Activated T-cell treated with anti-CD3 and anti-CD28 coated beads, Interleukin-2, amount 50 U/mL, for 24 hours (primary cell): ENCODE results near the gene PIP5K1B.

Experiments used
- DNase-seq: peaks from one replicate; pipeline ENCODE4 v3.0.0-alpha.2; 2020
- H3K27ac Mint-ChIP-seq: 2 replicates; pipeline ENCODE4 v1.8.0; 2020; ENCODE audit warnings: mild to moderate bottlenecking, mixed read lengths
- H3K27me3 Mint-ChIP-seq: 2 replicates; pipeline ENCODE4 v1.8.0; 2020; ENCODE audit warnings: mixed read lengths
- H3K36me3 Mint-ChIP-seq: 2 replicates; pipeline ENCODE4 v1.8.0; 2020; ENCODE audit warnings: low read depth, mixed read lengths
- H3K4me1 Mint-ChIP-seq: 2 replicates; pipeline ENCODE4 v1.8.0; 2020; ENCODE audit warnings: low read depth, mixed read lengths
- H3K4me3 Mint-ChIP-seq: 2 replicates; pipeline ENCODE4 v1.8.0; 2020; ENCODE audit warnings: mild to moderate bottlenecking, moderate library complexity, mixed read lengths
- H3K9me3 Mint-ChIP-seq: 2 replicates; pipeline ENCODE4 v1.8.0; 2020; ENCODE audit warnings: mixed read lengths

The PIP5K1B gene

GRCh38 chr9:68704814-68705530 lies at the start of gene PIP5K1B:
TSS of gene PIP5K1B (plus strand) at chr9:68705240. CDS start at chr9:68822615, 117,375 bp downstream.
- H3K27me3 Mint-ChIP-seq: peaks cover 84% of the 10 kb centered on the region
- no peaks in the 10 kb centered on the region for H3K9me3 Mint-ChIP-seq

GRCh38 chr9:68664036-68664435 lies 41.0 kb upstream of the PIP5K1B start:
- Mint-ChIP-seq H3K9me3 (no peaks in the 10 kb centered on the region), H3K27ac (no peak overlapping the region), H3K27me3 (peaks cover 20% of the 10 kb centered on the region), H3K4me3 (no peak overlapping the region), H3K4me1 (no peaks in the 10 kb centered on the region), H3K36me3 (no peaks in the 10 kb centered on the region)
- DNase-seq: no peak

More at GRCh38 chr9:68704814-68705530, at the start of gene PIP5K1B:
- Mint-ChIP-seq H3K27ac (no peak within 1 kb of the TSS), H3K4me1 (peaks cover 24% of the 10 kb centered on the region), H3K36me3 (no peaks in the 10 kb centered on the region), H3K4me3 (peak within 1 kb of the TSS; percentile 83)
- DNase-seq: peak; percentile 69

DNA sequence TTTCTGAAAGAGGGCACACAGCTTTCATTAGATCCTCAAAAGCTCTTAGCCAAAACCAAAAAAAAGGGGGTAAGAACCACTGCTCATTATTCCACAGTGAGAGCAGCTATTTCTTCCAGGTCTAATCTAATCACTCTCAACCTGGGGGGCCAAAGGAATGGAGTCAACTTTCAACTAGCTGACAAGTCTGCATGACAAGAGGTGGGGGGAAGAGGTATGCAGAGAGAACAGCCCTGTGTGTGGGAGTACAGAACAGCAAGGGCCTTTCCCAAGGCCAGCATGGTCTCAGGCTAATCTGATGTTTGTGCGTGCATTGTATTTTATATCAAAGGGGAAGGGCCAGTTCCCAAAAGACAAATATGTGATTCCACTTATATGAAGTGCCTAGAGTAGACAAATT lies 36.9 kb upstream of the PIP5K1B start:
- Mint-ChIP-seq H3K27me3 (peaks cover 2% of the 10 kb centered on the region), H3K4me3 (no peak overlapping the region), H3K27ac (no peak overlapping the region), H3K4me1 (peaks cover 2% of the 10 kb centered on the region), H3K9me3 (no peaks in the 10 kb centered on the region), H3K36me3 (no peaks in the 10 kb centered on the region)
- no peak for DNase-seq

- DNase-seq: no peak
- Mint-ChIP-seq H3K4me1 (peaks cover 2% of the 10 kb centered on the region), H3K9me3 (no peaks in the 10 kb centered on the region), H3K36me3 (no peaks in the 10 kb centered on the region), H3K27ac (no peak overlapping the region), H3K4me3 (no peak overlapping the region), H3K27me3 (peaks cover 4% of the 10 kb centered on the region)
These were observed 35.8 kb upstream of the PIP5K1B start for GRCh38 chr9:68669218-68669617.

- H3K4me3 Mint-ChIP-seq: no peak overlapping the region
- H3K4me1 Mint-ChIP-seq: peaks cover 2% of the 10 kb centered on the region
- H3K36me3 Mint-ChIP-seq: no peaks in the 10 kb centered on the region
- H3K27me3 Mint-ChIP-seq: peaks cover 17% of the 10 kb centered on the region
- no peak overlapping the region for H3K27ac Mint-ChIP-seq
- H3K9me3 Mint-ChIP-seq: no peaks in the 10 kb centered on the region
- DNase-seq: no peak
These were observed 32.8 kb upstream of the PIP5K1B start for GRCh38 chr9:68672215-68672614.

- H3K36me3 Mint-ChIP-seq: no peaks in the 10 kb centered on the region
- H3K27me3 Mint-ChIP-seq: peaks cover 20% of the 10 kb centered on the region
- H3K4me1 Mint-ChIP-seq: peaks cover 2% of the 10 kb centered on the region
- H3K4me3 Mint-ChIP-seq: no peak overlapping the region
- no peaks in the 10 kb centered on the region for H3K9me3 Mint-ChIP-seq
- no peak for DNase-seq
- no peak overlapping the region for H3K27ac Mint-ChIP-seq
These were observed 32.4 kb upstream of the PIP5K1B start for GRCh38 chr9:68672625-68673024.

DNA sequence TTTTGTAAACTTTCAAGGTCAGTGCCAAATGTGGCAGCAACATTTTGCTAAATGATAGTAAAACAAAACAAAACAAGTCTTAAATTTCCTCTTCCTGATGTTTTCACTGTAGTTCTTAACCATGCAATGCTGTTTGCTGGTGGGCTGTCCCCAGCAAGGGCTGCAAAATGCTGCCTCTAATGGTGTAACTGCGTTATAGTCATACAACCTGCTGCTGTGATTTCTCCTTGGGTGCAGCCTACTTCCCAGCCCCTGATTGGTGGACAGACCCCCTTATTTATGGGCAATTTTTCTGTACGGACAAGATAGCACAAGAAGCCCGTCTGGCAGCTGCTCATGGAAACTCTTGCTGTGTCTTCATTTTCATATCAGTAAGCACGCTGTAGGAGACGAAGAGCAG lies 26.6 kb upstream of the PIP5K1B start:
- Mint-ChIP-seq H3K4me3 (no peak overlapping the region), H3K36me3 (no peaks in the 10 kb centered on the region), H3K4me1 (peaks cover 6% of the 10 kb centered on the region), H3K27ac (no peak overlapping the region), H3K27me3 (peaks cover 31% of the 10 kb centered on the region), H3K9me3 (no peaks in the 10 kb centered on the region)
- DNase-seq: no peak

- no peak for DNase-seq
- Mint-ChIP-seq H3K27me3 (peaks cover 33% of the 10 kb centered on the region), H3K4me3 (no peak overlapping the region), H3K36me3 (no peaks in the 10 kb centered on the region), H3K9me3 (no peaks in the 10 kb centered on the region), H3K27ac (no peak overlapping the region), H3K4me1 (peaks cover 15% of the 10 kb centered on the region)
These were observed 21.6 kb upstream of the PIP5K1B start for GRCh38 chr9:68683433-68683832.

DNA sequence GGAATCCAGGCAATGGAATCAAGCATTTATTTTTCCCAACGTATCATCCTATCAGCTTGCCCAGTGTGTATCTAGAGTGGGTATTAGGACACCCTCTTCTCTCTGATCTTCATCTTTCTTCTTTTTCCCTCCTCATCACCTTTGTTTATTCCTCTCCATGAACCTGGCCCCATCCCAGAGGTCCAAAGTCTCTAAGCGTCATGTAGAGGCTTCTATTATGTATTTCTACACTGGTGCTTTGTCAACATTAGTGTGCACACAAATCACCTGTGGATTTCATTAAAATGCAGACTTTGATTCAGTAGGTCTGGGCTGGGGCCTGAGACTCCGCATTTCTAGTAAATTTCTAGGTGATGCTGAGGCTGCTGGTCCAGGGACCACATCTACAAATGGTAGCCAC lies 19.8 kb upstream of the PIP5K1B start:
- Mint-ChIP-seq H3K4me1 (peaks cover 15% of the 10 kb centered on the region), H3K4me3 (no peak overlapping the region), H3K9me3 (no peaks in the 10 kb centered on the region), H3K27ac (no peak overlapping the region), H3K36me3 (no peaks in the 10 kb centered on the region), H3K27me3 (peaks cover 39% of the 10 kb centered on the region)
- no peak for DNase-seq

DNA sequence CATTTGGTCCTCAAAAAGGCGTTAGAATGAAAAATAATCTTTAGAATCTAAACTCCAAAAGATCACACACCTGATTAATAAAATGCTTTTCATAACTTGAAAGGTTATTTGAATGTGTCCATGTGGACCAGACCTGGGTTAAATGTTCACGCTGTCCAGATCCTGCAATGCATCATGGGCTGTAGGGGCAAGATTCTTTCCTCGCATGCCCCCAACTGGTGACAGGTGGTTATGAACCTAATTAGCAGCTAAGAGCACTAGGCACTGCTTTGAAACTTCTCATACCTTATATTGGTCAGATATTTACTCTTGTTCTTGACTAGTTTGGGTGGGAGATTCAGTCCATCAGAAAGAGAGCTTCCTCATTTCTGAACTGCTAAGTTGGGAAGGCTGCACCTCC lies 19.3 kb upstream of the PIP5K1B start:
- no peaks in the 10 kb centered on the region for H3K36me3 Mint-ChIP-seq

GRCh38 chr9:68690088-68690487 lies 15.0 kb upstream of the PIP5K1B start:
- H3K27me3 Mint-ChIP-seq: peaks cover 48% of the 10 kb centered on the region
- H3K9me3 Mint-ChIP-seq: no peaks in the 10 kb centered on the region
- H3K36me3 Mint-ChIP-seq: no peaks in the 10 kb centered on the region
- no peak overlapping the region for H3K4me3 Mint-ChIP-seq
- no peaks in the 10 kb centered on the region for H3K4me1 Mint-ChIP-seq
- no peak for DNase-seq
- H3K27ac Mint-ChIP-seq: no peak overlapping the region

More for the DNA sequence above, 19.3 kb upstream of the PIP5K1B start:
- Mint-ChIP-seq H3K27me3 (peaks cover 39% of the 10 kb centered on the region), H3K4me3 (no peak overlapping the region), H3K27ac (no peak overlapping the region), H3K4me1 (peaks cover 15% of the 10 kb centered on the region), H3K9me3 (no peaks in the 10 kb centered on the region)
- DNase-seq: no peak

- H3K36me3 Mint-ChIP-seq: no peaks in the 10 kb centered on the region
- H3K27me3 Mint-ChIP-seq: peaks cover 47% of the 10 kb centered on the region
- no peak for DNase-seq
- H3K4me3 Mint-ChIP-seq: no peak overlapping the region
- H3K4me1 Mint-ChIP-seq: no peaks in the 10 kb centered on the region
- no peaks in the 10 kb centered on the region for H3K9me3 Mint-ChIP-seq
- no peak overlapping the region for H3K27ac Mint-ChIP-seq
These were observed 12.5 kb upstream of the PIP5K1B start for GRCh38 chr9:68692519-68692918.

- H3K4me1 Mint-ChIP-seq: no peaks in the 10 kb centered on the region
- no peaks in the 10 kb centered on the region for H3K36me3 Mint-ChIP-seq
- peaks cover 56% of the 10 kb centered on the region for H3K27me3 Mint-ChIP-seq
- H3K4me3 Mint-ChIP-seq: no peak overlapping the region
- no peak overlapping the region for H3K27ac Mint-ChIP-seq
- no peak for DNase-seq
- H3K9me3 Mint-ChIP-seq: no peaks in the 10 kb centered on the region
These were observed 10.9 kb upstream of the PIP5K1B start for GRCh38 chr9:68694125-68694524.

GRCh38 chr9:68697851-68698250 lies 7.2 kb upstream of the PIP5K1B start:
- H3K4me1 Mint-ChIP-seq: no peaks in the 10 kb centered on the region
- no peak overlapping the region for H3K27ac Mint-ChIP-seq
- H3K27me3 Mint-ChIP-seq: peaks cover 70% of the 10 kb centered on the region
- DNase-seq: no peak
- no peaks in the 10 kb centered on the region for H3K36me3 Mint-ChIP-seq
- no peaks in the 10 kb centered on the region for H3K9me3 Mint-ChIP-seq
- no peak overlapping the region for H3K4me3 Mint-ChIP-seq

DNA sequence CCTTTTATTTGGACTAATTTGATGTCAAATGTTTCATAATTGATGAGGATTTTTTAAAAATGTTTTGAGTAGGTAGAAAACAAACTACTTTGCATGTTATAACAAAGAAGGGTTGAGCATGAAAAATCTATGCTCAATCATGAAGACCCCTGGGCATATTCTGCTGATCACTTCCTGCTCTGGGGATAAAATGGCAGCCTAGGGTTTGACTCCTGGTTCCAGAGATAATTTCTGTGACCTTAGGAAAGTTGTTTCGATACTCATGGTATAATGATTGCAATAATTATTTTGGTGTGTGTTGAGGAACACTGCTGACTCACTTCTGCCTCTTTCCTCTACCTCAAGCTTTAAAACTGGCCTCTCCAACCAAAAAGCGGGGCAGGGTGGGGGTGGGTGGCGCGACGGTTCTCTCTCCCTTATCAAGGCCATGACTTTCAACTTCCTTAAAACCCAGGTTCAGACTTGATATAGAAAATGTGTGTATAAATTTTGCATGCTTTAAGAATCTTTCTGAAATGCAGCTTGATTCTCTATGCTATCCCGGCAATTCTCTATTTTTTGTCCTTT lies 6.0 kb upstream of the PIP5K1B start:
- peaks cover 77% of the 10 kb centered on the region for H3K27me3 Mint-ChIP-seq
- DNase-seq: no peak
- peaks cover under 1% of the 10 kb centered on the region for H3K4me1 Mint-ChIP-seq
- no peak overlapping the region for H3K27ac Mint-ChIP-seq
- no peaks in the 10 kb centered on the region for H3K36me3 Mint-ChIP-seq
- no peaks in the 10 kb centered on the region for H3K9me3 Mint-ChIP-seq
- no peak overlapping the region for H3K4me3 Mint-ChIP-seq
